NB4 (cell line): ENCODE measurements around the gene DOCK9.

Source experiments
- TF ChIP-seq, protein P1 (sequence below): IDR thresholded peaks from 2 replicates; pipeline ENCODE4 v1.6.1; 2011; ENCODE audit warnings: low read depth, low read length
- TF ChIP-seq, protein P2 (sequence below): IDR thresholded peaks from one replicate; pipeline ENCODE4 v1.5.1; 2012; ENCODE audit warnings: low read depth, low read length

DNA sequence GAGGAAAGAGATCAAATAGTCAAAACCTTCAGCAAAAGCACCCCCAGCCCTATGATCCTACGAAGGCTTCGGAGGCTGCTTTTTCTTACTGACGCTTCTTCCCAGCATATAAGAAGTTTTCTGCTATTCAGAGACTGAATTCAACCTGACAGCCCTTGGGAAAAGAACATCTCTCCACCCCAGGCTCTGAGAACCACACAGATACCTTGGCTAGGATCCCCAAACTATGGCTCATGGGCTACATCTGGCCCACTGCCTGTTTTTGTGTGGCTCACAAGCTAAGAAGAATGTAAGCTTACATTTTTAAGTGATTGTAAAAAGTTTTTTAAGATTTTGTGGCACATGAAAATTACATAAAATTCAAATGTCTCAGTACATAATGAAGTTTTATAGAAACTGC lies 228.4 kb downstream of the DOCK9 start:
- TF ChIP-seq, protein P1, sequence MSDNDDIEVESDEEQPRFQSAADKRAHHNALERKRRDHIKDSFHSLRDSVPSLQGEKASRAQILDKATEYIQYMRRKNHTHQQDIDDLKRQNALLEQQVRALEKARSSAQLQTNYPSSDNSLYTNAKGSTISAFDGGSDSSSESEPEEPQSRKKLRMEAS = no peak
- TF ChIP-seq, protein P2, sequence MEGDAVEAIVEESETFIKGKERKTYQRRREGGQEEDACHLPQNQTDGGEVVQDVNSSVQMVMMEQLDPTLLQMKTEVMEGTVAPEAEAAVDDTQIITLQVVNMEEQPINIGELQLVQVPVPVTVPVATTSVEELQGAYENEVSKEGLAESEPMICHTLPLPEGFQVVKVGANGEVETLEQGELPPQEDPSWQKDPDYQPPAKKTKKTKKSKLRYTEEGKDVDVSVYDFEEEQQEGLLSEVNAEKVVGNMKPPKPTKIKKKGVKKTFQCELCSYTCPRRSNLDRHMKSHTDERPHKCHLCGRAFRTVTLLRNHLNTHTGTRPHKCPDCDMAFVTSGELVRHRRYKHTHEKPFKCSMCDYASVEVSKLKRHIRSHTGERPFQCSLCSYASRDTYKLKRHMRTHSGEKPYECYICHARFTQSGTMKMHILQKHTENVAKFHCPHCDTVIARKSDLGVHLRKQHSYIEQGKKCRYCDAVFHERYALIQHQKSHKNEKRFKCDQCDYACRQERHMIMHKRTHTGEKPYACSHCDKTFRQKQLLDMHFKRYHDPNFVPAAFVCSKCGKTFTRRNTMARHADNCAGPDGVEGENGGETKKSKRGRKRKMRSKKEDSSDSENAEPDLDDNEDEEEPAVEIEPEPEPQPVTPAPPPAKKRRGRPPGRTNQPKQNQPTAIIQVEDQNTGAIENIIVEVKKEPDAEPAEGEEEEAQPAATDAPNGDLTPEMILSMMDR = no peak
